ENCODE measurements around the gene AGBL2.

Gene AGBL2

GRCh38 chr11:47626234-47626633 lies 88.9 kb downstream of the AGBL2 start:
- no peak for DNase-seq

- DNase-seq = no peak
These were observed 94.3 kb downstream of the AGBL2 start for GRCh38 chr11:47620836-47621378.

- peak; percentile 29 for DNase-seq
These were observed 97.8 kb downstream of the AGBL2 start for GRCh38 chr11:47617417-47617809.

GRCh38 chr11:47616726-47617416 lies 98.3 kb downstream of the AGBL2 start:
- peak; percentile 28 for DNase-seq

GRCh38 chr11:47615249-47615648 lies 99.9 kb downstream of the AGBL2 start:
- DNase-seq = no peak

- DNase-seq = no peak
These were observed 103.8 kb downstream of the AGBL2 start for GRCh38 chr11:47611348-47611794.

GRCh38 chr11:47609675-47610074 lies 105.5 kb downstream of the AGBL2 start:
- no peak for DNase-seq

All from activated CD4-positive, alpha-beta T cell treated with anti-CD3 and anti-CD28 coated beads, Interleukin-2, amount 50 U/mL, for 16 hours (primary cell).